ENCODE measurements around the gene MAP1B.

DNA sequence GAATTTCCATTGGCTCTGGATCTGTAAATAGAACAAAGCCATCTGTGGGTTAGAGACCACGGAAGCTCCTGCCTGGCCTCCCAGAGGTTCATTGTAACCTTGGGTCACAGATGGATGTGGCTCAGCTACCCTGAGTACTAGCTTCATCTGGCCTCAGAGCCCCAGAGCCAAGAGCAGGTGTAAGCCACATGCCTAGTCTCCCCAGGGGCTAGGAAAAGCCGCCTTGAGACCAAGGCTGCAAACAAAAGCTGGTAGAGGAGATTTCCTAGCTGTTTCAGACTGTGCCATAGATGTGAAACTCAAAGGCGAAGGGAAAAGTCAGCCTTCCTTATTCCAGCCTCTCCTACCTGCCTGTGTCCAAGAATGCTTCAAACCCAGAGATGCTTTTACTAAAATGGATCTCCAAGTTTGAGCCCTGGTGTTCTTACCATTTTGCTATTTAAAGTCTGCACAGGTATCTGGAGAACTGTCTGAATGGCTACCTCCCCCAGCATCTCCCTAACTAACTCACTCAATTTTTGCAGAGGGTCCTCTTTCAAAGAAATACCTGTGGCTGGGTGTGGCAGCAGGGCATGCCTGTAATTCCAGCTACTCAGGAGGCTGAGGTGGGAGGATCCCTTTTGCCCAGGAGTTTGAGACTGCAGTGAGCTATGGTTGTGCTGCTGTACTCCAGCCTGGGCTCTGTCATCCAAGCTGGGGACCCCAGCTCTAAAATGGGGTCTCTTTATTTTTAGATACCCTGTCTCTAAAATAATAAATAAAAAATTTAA, 42.3 kb upstream of the MAP1B start:
- TF ChIP-seq CTCF (IDR thresholded peaks at IDR 0.05; ENCODE audit: low read length) (no peak), EZH2 (IDR thresholded peaks at IDR 0.05; ENCODE audit: borderline replicate concordance, low read length) (no peak)

Measured in OCI-LY1 (cell line).